Epithelial cell of proximal tubule (primary cell): ENCODE results near the gene CNTN5. TPM values are rescaled to one million over a fixed set of nuclear protein-coding genes. Genes with fewer than 3 reads are reported as not detected.
"Not testable (repeated sequence)": the region's sequence is repeated elsewhere in the genome, so short reads cannot be mapped to it uniquely, and the experiment has no call there.

Source experiments
- DNase-seq: peaks from one replicate; pipeline ENCODE4 v3.0.0-alpha.2; 2011; ENCODE audit warnings: low read depth
- H3K4me3 ChIP-seq: 2 replicates; pipeline ENCODE4 v1.5.1; 2011; ENCODE audit warnings: low read depth, mild to moderate bottlenecking, low read length
- CTCF ChIP-seq: conservative IDR thresholded peaks from 2 replicates; pipeline ENCODE4 v1.5.1; 2012; ENCODE audit warnings: low read depth, mild to moderate bottlenecking, low read length
- total RNA-seq: library from RNA; depleted of rRNA; stranded (reverse); fragments of >200 nt; gene quantifications from 2 replicates; pipeline ENCODE4 v1.2.3, GENCODE V29; 2015

CNTN5 gene
- total RNA-seq, 1 donor from 2014 or later = not detected

GRCh38 chr11:99814738-99815137 is 794.0 kb downstream of the CNTN5 start:
- no peak overlapping the region for H3K4me3 ChIP-seq
- TF ChIP-seq CTCF = peak; percentile 31
- no peak for DNase-seq

DNA sequence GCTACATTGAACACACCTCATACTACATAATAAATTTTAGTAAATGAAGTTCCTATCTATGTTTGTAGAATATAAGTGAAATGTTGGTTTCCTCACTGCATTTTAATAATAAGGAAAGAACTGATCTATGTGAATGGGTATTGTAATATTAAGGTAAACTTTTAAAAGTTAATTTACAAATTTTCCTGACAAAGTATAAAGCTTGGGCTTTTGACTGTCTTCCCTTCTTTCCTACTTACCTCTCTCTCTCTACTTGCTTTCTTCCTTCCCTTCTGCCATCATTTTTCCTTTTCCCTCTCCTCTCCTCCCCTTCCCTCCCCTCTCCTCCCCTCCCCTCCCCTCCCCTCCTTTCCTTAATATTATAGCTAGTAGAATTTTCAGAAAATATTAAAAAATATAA is 798.2 kb downstream of the CNTN5 start:
- H3K4me3 ChIP-seq = no peak overlapping the region
- no peak for TF ChIP-seq CTCF
- DNase-seq = no peak

DNA sequence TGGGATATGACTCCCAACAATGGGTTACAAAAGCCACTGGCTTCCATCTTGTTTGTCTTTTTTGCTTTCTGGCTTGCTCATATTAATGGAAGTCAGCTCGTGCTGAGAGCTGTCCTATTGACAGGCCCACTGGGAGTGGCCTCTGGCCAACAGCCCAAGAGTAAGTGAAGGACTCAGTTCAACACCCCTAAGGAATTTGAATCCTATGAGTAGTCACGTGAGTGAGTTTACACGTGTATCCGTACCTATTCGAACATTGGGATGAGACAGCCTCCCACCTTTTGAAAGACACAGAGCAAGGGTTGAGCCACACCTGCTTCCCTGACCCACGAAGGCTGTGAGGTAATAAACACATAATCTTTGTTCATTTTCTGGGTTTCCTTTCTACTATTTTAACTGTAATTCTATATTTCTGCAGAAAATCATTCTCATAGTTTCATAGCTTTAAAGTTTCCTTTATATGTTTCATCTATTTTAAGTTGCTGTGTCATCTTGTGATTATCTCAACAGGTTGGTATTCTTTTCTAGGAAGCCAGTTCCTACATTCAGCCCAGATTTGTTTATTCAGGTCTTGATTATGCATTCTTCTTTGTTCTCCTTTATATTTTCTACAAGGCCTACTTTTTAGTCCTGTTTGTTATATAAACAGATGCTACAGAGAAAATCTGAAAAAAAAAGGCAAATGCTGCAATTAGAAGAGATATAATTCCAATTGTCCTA is 802.3 kb downstream of the CNTN5 start:
- H3K4me3 ChIP-seq = no peak overlapping the region
- DNase-seq = peak; percentile 1
- TF ChIP-seq CTCF = no peak

- H3K4me3 ChIP-seq, DNase-seq: not testable (repeated sequence)
Observed at GRCh38 chr11:99836739-99837138, 816.0 kb downstream of the CNTN5 start.

GRCh38 chr11:99841885-99842284 is 821.1 kb downstream of the CNTN5 start:
- TF ChIP-seq CTCF = no peak
- no peak for DNase-seq
- no peak overlapping the region for H3K4me3 ChIP-seq

DNA sequence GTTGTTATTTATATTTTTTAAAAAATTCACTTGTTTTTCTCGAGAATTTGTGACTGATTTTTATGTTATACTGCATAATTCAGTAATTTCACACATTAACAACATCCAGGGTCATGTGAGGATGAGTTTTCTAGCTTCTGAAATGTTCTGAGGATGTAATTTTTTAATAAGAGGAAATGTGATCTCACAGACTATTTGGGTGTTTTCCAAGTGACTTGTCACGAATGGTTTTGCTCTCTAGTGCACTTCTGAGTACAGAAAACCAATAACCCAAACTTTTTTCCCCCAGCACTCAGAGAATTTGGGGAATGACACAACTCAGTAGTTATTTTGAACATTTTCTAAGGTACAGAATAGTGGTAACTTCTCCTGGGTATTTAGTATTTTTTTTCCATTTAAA is 845.2 kb downstream of the CNTN5 start:
- TF ChIP-seq CTCF = no peak
- DNase-seq = no peak

DNA sequence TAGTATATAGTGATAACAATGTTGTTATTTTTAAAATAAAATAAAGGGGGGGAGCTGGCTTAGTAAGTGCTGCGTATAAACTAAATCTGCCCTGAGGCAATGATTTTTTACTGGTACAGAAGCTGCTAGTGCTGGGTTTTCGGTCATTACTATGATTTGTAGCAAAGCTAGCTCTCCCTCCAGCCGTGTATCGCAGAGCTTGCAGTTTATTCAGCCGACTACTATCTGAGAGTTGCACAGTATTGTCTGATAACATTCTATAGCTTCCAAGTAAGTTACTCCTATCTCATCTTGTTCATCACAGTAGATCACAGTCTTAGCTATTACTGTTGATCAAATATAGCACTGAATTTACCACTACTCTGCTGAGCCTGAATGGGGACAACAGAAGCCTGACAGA is 860.9 kb downstream of the CNTN5 start:
- H3K4me3 ChIP-seq = no peak overlapping the region
- TF ChIP-seq CTCF = no peak
- no peak for DNase-seq

More for the DNA sequence above, 845.2 kb downstream of the CNTN5 start:
- no peak overlapping the region for H3K4me3 ChIP-seq
